WI38 (cell line): ENCODE data around the gene ALG11.

Experiments used
- H3K4me3 ChIP-seq: 2 replicates; pipeline ENCODE4 v1.5.1; 2011; ENCODE audit warnings: low read depth, mild to moderate bottlenecking, control low read depth, low read length
- TF ChIP-seq, protein P1 (sequence below): IDR thresholded peaks from 2 replicates; pipeline ENCODE4 v1.5.1; 2012; ENCODE audit warnings: low read depth, mild to moderate bottlenecking, control low read depth, low read length

Gene ALG11

GRCh38 chr13:51988988-51989618 is 23.1 kb upstream of the ALG11 start:
- H3K4me3 ChIP-seq = no peak overlapping the region
- TF ChIP-seq, protein P1, sequence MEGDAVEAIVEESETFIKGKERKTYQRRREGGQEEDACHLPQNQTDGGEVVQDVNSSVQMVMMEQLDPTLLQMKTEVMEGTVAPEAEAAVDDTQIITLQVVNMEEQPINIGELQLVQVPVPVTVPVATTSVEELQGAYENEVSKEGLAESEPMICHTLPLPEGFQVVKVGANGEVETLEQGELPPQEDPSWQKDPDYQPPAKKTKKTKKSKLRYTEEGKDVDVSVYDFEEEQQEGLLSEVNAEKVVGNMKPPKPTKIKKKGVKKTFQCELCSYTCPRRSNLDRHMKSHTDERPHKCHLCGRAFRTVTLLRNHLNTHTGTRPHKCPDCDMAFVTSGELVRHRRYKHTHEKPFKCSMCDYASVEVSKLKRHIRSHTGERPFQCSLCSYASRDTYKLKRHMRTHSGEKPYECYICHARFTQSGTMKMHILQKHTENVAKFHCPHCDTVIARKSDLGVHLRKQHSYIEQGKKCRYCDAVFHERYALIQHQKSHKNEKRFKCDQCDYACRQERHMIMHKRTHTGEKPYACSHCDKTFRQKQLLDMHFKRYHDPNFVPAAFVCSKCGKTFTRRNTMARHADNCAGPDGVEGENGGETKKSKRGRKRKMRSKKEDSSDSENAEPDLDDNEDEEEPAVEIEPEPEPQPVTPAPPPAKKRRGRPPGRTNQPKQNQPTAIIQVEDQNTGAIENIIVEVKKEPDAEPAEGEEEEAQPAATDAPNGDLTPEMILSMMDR = no peak

GRCh38 chr13:51993713-51994112 is 18.5 kb upstream of the ALG11 start:
- no peak overlapping the region for H3K4me3 ChIP-seq
- TF ChIP-seq, protein P1 = no peak

- TF ChIP-seq, protein P1 = no peak
- H3K4me3 ChIP-seq = no peak overlapping the region
These were observed 16.3 kb upstream of the ALG11 start for GRCh38 chr13:51995677-51996551.

DNA sequence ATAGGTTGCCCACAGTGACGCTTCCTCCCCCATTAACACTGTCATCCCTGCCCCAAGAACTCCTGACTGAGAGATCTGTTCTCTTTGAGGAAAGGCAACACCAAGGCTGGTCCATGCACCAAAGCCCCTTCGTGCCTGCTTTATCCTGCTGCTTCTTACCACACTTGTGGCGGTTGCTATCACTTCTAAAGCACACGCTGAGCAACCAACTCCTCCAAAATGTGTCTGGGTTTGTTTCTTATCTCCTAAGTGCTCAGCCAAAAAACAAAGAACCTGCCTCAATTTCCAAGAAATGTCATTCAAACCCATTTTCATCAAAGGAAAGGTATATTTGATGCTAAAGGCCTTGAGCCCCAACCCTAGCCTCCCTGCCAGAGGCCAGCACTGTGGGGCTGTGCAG is 15.6 kb upstream of the ALG11 start:
- TF ChIP-seq, protein P1 = no peak
- H3K4me3 ChIP-seq = no peak overlapping the region

GRCh38 chr13:51997186-51997585 is 15.0 kb upstream of the ALG11 start:
- TF ChIP-seq, protein P1 = no peak
- no peak overlapping the region for H3K4me3 ChIP-seq

DNA sequence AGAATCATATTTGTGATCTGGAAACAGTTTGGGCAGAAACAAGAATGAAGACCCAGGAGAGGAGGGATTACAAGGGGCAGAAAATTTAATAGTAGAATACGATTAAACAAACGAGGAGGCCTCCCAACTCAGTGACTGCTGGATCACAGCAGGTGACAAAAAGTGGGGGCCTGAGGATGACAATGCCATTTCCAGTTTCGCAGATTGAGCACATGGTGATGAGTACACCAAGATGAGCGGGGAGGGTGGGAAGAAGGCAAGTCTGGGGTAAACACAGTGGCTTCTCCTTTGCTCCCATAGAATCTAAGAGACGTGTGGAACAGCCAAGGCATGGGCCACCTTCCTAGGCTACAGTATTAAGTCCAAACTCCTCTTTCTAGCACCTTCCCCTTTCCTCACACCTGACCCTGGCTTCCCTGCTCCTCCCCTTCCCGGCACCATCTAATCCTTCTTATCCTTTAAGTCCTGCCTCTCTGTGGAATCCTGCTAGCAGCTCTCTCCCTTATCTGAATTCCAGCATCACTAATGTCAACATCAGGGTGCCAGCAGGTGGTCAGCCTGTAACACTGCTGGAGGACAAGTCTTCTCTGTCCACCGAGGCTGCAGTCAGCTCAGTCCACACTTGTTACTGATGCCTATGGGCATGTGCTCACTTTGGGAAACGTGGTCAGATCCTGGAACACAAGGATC is 14.4 kb upstream of the ALG11 start:
- TF ChIP-seq, protein P1 = no peak
- no peak overlapping the region for H3K4me3 ChIP-seq
